Activated CD4-positive, alpha-beta memory T cell treated with anti-CD3 and anti-CD28 coated beads, Interleukin-2, amount 10 ng/mL, durations not matched to agents 7 days and 5 days (primary cell): ENCODE measurements around the gene SLC7A10. TPM values are rescaled to one million over a fixed set of nuclear protein-coding genes. Genes with fewer than 3 reads are reported as not detected.
"Not testable (repeated sequence)": the region's sequence is repeated elsewhere in the genome, so short reads cannot be mapped to it uniquely, and the experiment has no call there.

Experiments used
- CTCF ChIA-PET: fragments of 350-600 bp; sonication (Branson Sonifier 250); formaldehyde crosslinking; loops from one replicate; lab custom pipeline; 2021; ENCODE audit warnings: antibody characterized with exemption, inconsistent platforms; lab: Charles Lee
- POLR2A ChIA-PET: fragments of 350-600 bp; sonication (Branson Sonifier 250); formaldehyde crosslinking; loops from one replicate; lab custom pipeline; 2021; ENCODE audit warnings: antibody characterized with exemption; lab: Charles Lee
- DNase-seq: peaks from one replicate; pipeline ENCODE4 v3.0.0-alpha.2; 2020
- H3K27ac Mint-ChIP-seq: one replicate; pipeline ENCODE4 v1.8.0; 2021; ENCODE audit warnings: mild to moderate bottlenecking, mixed read lengths
- H3K27me3 Mint-ChIP-seq: one replicate; pipeline ENCODE4 v1.8.0; 2021; ENCODE audit warnings: mixed read lengths
- H3K36me3 Mint-ChIP-seq: one replicate; pipeline ENCODE4 v1.8.0; 2021; ENCODE audit warnings: low read depth, mixed read lengths
- H3K4me1 Mint-ChIP-seq: one replicate; pipeline ENCODE4 v1.8.0; 2021; ENCODE audit warnings: mixed read lengths
- H3K4me3 Mint-ChIP-seq: one replicate; pipeline ENCODE4 v1.8.0; 2021; ENCODE audit warnings: mild to moderate bottlenecking, mixed read lengths
- H3K9me3 Mint-ChIP-seq: one replicate; pipeline ENCODE4 v1.8.0; 2021; ENCODE audit warnings: mixed read lengths
- total RNA-seq, 2 experiments: library from RNA; stranded (reverse); gene quantifications; one replicate each; pipeline ENCODE4 v1.2.3, GENCODE V29; 2021

SLC7A10 gene
- total RNA-seq, 2 experiments from 2014 or later, result not detected

GRCh38 chr19:33176670-33177416 lies 48.8 kb downstream of the SLC7A10 start:
- Mint-ChIP-seq H3K27me3 (peaks cover 4% of the 10 kb centered on the region), H3K4me1 (peaks cover 31% of the 10 kb centered on the region), H3K9me3 (no peaks in the 10 kb centered on the region), H3K36me3 (peaks cover 8% of the 10 kb centered on the region), H3K4me3 (peak overlapping the region; percentile 96), H3K27ac (peak overlapping the region; percentile 94)
- CTCF ChIA-PET, result interaction anchor here (0.5 to 4.2 kb wide), 27 partner anchors 9 to 1978 kb away, joined by 3 to 72 read pairs (median 4); partner anchors contain the start of genes CEBPG, CEP89, FAAP24 and FXYD5
- peak; percentile 98 for DNase-seq
- POLR2A ChIA-PET, result interaction anchor here (1.0 to 6.3 kb wide), 19 partner anchors 11 to 1251 kb away, joined by 3 to 119 read pairs (median 7); partner anchors contain the start of genes CEBPG, CEP89, DPY19L3 and FAAP24

- H3K27me3 Mint-ChIP-seq, result peaks cover 4% of the 10 kb centered on the region
- H3K9me3 Mint-ChIP-seq, result no peaks in the 10 kb centered on the region
- DNase-seq, result peak; percentile 41
- H3K36me3 Mint-ChIP-seq, result peaks cover 8% of the 10 kb centered on the region
- peak overlapping the region; percentile 96 for H3K4me3 Mint-ChIP-seq
- CTCF ChIA-PET, result interaction anchor here (0.5 to 4.2 kb wide), 27 partner anchors 8 to 1979 kb away, joined by 3 to 72 read pairs (median 4); partner anchors contain the start of genes CEBPG, FXYD5, GPATCH1 and NUDT19
- peaks cover 31% of the 10 kb centered on the region for H3K4me1 Mint-ChIP-seq
- peak overlapping the region; percentile 94 for H3K27ac Mint-ChIP-seq
- POLR2A ChIA-PET, result interaction anchor here (0.9 to 6.3 kb wide), 17 partner anchors 10 to 996 kb away, joined by 3 to 119 read pairs (median 7); partner anchors contain the start of genes CEBPG, CEP89, DPY19L3 and FAAP24
Observed at GRCh38 chr19:33175886-33176669, 49.6 kb downstream of the SLC7A10 start.

GRCh38 chr19:33175156-33175782 lies 50.4 kb downstream of the SLC7A10 start:
- ChIA-PET CTCF (interaction anchor here (0.6 to 4.2 kb wide), 6 partner anchors 9 to 551 kb away, joined by 4 to 72 read pairs (median 12); no protein-coding TSS in a partner anchor), POLR2A (interaction anchor here (0.9 to 6.3 kb wide), 9 partner anchors 9 to 997 kb away, joined by 3 to 119 read pairs (median 8); partner anchors contain the start of genes CEBPG, LSM14A and NUDT19)
- Mint-ChIP-seq H3K4me1 (peaks cover 31% of the 10 kb centered on the region), H3K9me3 (no peaks in the 10 kb centered on the region), H3K4me3 (peak overlapping the region; percentile 96), H3K36me3 (peaks cover 8% of the 10 kb centered on the region), H3K27ac (no peak overlapping the region), H3K27me3 (peaks cover 4% of the 10 kb centered on the region)
- no peak for DNase-seq

- Mint-ChIP-seq H3K36me3 (peaks cover 8% of the 10 kb centered on the region), H3K9me3 (no peaks in the 10 kb centered on the region), H3K27me3 (peaks cover 4% of the 10 kb centered on the region), H3K4me1 (peaks cover 31% of the 10 kb centered on the region), H3K27ac (no peak overlapping the region), H3K4me3 (no peak overlapping the region)
- POLR2A ChIA-PET, result interaction anchor here (6.3 kb wide), 1 partner anchor 14 kb away, joined by 119 read pairs; no protein-coding TSS in a partner anchor
- DNase-seq, result no peak
- CTCF ChIA-PET, result interaction anchor here (2.4 kb wide), 1 partner anchor 10 kb away, joined by 9 read pairs; no protein-coding TSS in a partner anchor
Observed at GRCh38 chr19:33174186-33174585, 51.5 kb downstream of the SLC7A10 start.

GRCh38 chr19:33171916-33172359 lies 53.7 kb downstream of the SLC7A10 start:
- no peak overlapping the region for H3K27ac Mint-ChIP-seq
- peaks cover 20% of the 10 kb centered on the region for H3K4me1 Mint-ChIP-seq
- peaks cover 6% of the 10 kb centered on the region for H3K36me3 Mint-ChIP-seq
- DNase-seq, result no peak
- peaks cover 5% of the 10 kb centered on the region for H3K9me3 Mint-ChIP-seq
- H3K4me3 Mint-ChIP-seq, result no peak overlapping the region
- ChIA-PET CTCF (no interaction called here), POLR2A (no interaction called here)
- H3K27me3 Mint-ChIP-seq, result peaks cover 3% of the 10 kb centered on the region

- H3K27me3 Mint-ChIP-seq, result no peaks in the 10 kb centered on the region
Observed at GRCh38 chr19:33171222-33171795, 54.3 kb downstream of the SLC7A10 start.

GRCh38 chr19:33168528-33168927 lies 57.1 kb downstream of the SLC7A10 start:
- ChIA-PET CTCF (no interaction called here), POLR2A (no interaction called here)
- H3K36me3 Mint-ChIP-seq, result no peaks in the 10 kb centered on the region
- DNase-seq, result no peak
- H3K4me3 Mint-ChIP-seq, result no peak overlapping the region
- H3K9me3 Mint-ChIP-seq, result peaks cover 5% of the 10 kb centered on the region
- no peak overlapping the region for H3K27ac Mint-ChIP-seq
- no peaks in the 10 kb centered on the region for H3K27me3 Mint-ChIP-seq
- H3K4me1 Mint-ChIP-seq, result peaks cover 2% of the 10 kb centered on the region

More at GRCh38 chr19:33171222-33171795, 54.3 kb downstream of the SLC7A10 start:
- peaks cover 3% of the 10 kb centered on the region for H3K36me3 Mint-ChIP-seq
- peaks cover 17% of the 10 kb centered on the region for H3K4me1 Mint-ChIP-seq
- DNase-seq, result no peak
- no peak overlapping the region for H3K4me3 Mint-ChIP-seq
- peaks cover 5% of the 10 kb centered on the region for H3K9me3 Mint-ChIP-seq
- ChIA-PET CTCF (interaction anchor here (0.7 kb wide), 1 partner anchor 12 kb away, joined by 3 read pairs; no protein-coding TSS in a partner anchor), POLR2A (no interaction called here)
- H3K27ac Mint-ChIP-seq, result no peak overlapping the region

- DNase-seq, result no peak
- H3K27ac Mint-ChIP-seq, result no peak overlapping the region
- ChIA-PET POLR2A (no interaction called here), CTCF (interaction anchor here (1.5 to 1.7 kb wide), 2 partner anchors 17 to 23 kb away, joined by 4 to 8 read pairs; no protein-coding TSS in a partner anchor)
- H3K4me3 Mint-ChIP-seq, result no peak overlapping the region
- H3K36me3 Mint-ChIP-seq, result no peaks in the 10 kb centered on the region
- peaks cover under 1% of the 10 kb centered on the region for H3K4me1 Mint-ChIP-seq
- H3K27me3 Mint-ChIP-seq, result no peaks in the 10 kb centered on the region
- H3K9me3 Mint-ChIP-seq, result peaks cover 5% of the 10 kb centered on the region
Observed at GRCh38 chr19:33167438-33167837, 58.2 kb downstream of the SLC7A10 start.

- ChIA-PET POLR2A (interaction anchor here (1.0 kb wide), 1 partner anchor 11 kb away, joined by 7 read pairs; no protein-coding TSS in a partner anchor), CTCF (interaction anchor here (0.8 to 1.7 kb wide), 4 partner anchors 10 to 23 kb away, joined by 4 to 9 read pairs (median 6); no protein-coding TSS in a partner anchor)
- H3K9me3 Mint-ChIP-seq, DNase-seq, H3K4me1 Mint-ChIP-seq, H3K4me3 Mint-ChIP-seq, H3K27me3 Mint-ChIP-seq, H3K36me3 Mint-ChIP-seq, H3K27ac Mint-ChIP-seq: not testable (repeated sequence)
Observed at GRCh38 chr19:33166037-33166436, 59.6 kb downstream of the SLC7A10 start.

- DNase-seq, result no peak
- ChIA-PET CTCF (interaction anchor here (4.8 to 9.3 kb wide), 2 partner anchors 14 to 21 kb away, joined by 32 to 72 read pairs; no protein-coding TSS in a partner anchor), POLR2A (interaction anchor here (6.8 kb wide), 1 partner anchor 13 kb away, joined by 119 read pairs; no protein-coding TSS in a partner anchor)
- no peak overlapping the region for H3K27ac Mint-ChIP-seq
- no peak overlapping the region for H3K4me3 Mint-ChIP-seq
- H3K27me3 Mint-ChIP-seq, result no peaks in the 10 kb centered on the region
- peaks cover 29% of the 10 kb centered on the region for H3K4me1 Mint-ChIP-seq
- peaks cover 2% of the 10 kb centered on the region for H3K9me3 Mint-ChIP-seq
- H3K36me3 Mint-ChIP-seq, result no peaks in the 10 kb centered on the region
Observed at GRCh38 chr19:33163481-33163880, 62.2 kb downstream of the SLC7A10 start.

GRCh38 chr19:33161201-33161600 lies 64.4 kb downstream of the SLC7A10 start:
- ChIA-PET CTCF (interaction anchor here (1.0 to 9.3 kb wide), 5 partner anchors 16 to 617 kb away, joined by 3 to 72 read pairs (median 12); no protein-coding TSS in a partner anchor), POLR2A (interaction anchor here (0.9 to 6.8 kb wide), 3 partner anchors 15 to 212 kb away, joined by 3 to 119 read pairs (median 4); partner anchors contain the start of gene CEBPG)
- Mint-ChIP-seq H3K4me1 (peaks cover 39% of the 10 kb centered on the region), H3K36me3 (no peaks in the 10 kb centered on the region), H3K4me3 (no peak overlapping the region), H3K27ac (peak overlapping the region; percentile 83), H3K27me3 (no peaks in the 10 kb centered on the region), H3K9me3 (no peaks in the 10 kb centered on the region)
- DNase-seq, result no peak
